Measurements from ENCODE around the gene PANX1.

GRCh38 chr11:94111660-94112059, 17.0 kb upstream of the PANX1 start:
- TF ChIP-seq CTCF (IDR thresholded peaks at IDR 0.05; ENCODE audit: insufficient read depth, low read depth, low read length) (no peak), EZH2 (IDR thresholded peaks at IDR 0.05; ENCODE audit: insufficient read depth, low read length) (no peak)

Data from astrocyte (in vitro differentiated cells and primary cell).